ENCODE results near the gene EIF4H.

DNA sequence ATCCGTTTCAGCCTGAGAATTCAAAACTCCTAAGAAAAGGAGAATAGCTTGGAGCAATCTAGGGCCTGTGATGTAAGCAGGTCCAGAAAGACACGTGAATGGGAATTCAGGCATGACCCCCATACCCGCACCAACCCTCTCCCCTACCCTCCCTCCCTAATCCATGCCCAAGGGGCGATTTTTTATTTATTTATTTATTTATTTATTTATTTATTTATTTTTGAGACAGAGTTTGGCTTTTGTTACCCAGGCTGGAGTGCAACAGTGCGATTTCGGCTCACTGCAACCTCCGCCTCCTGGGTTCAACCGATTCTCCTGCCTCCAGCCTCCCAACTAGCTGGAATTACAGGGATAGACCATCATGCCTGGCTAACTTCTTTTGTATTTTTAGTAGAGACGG, 16.6 kb upstream of the EIF4H start:
- TF ChIP-seq, protein P1, sequence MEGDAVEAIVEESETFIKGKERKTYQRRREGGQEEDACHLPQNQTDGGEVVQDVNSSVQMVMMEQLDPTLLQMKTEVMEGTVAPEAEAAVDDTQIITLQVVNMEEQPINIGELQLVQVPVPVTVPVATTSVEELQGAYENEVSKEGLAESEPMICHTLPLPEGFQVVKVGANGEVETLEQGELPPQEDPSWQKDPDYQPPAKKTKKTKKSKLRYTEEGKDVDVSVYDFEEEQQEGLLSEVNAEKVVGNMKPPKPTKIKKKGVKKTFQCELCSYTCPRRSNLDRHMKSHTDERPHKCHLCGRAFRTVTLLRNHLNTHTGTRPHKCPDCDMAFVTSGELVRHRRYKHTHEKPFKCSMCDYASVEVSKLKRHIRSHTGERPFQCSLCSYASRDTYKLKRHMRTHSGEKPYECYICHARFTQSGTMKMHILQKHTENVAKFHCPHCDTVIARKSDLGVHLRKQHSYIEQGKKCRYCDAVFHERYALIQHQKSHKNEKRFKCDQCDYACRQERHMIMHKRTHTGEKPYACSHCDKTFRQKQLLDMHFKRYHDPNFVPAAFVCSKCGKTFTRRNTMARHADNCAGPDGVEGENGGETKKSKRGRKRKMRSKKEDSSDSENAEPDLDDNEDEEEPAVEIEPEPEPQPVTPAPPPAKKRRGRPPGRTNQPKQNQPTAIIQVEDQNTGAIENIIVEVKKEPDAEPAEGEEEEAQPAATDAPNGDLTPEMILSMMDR (IDR thresholded peaks at IDR 0.05), result no peak
- no peak for TF ChIP-seq EZH2 (IDR thresholded peaks at IDR 0.05; ENCODE audit: borderline replicate concordance, insufficient read depth, low read depth, low read length, poor library complexity, severe bottlenecking)

Data from B cell (primary cell).